GM12878 (cell line): Measurements from ENCODE around the gene ANO4. TPM values are rescaled to one million over a fixed set of nuclear protein-coding genes. Genes with fewer than 3 reads are reported as not detected.

Source experiments
- ATAC-seq: fragments of 200-7000 bp; cut with Tn5 transposase; 3 replicates; pipeline ENCODE4 v1.9.1; 2020; ENCODE audit warnings: mild to moderate bottlenecking, moderate library complexity
- BruUV-seq: library from RNA; stranded (reverse); fragments of 400-500 nt; replicated peaks from 2 replicates; lab custom pipeline; 2021; lab: Mats Ljungman, UMichigan
- CTCF ChIA-PET: fragments of 300-600 bp; sonication (Branson Sonifier 250); formaldehyde crosslinking; extraction: SDS; loops from one replicate; lab custom pipeline; 2021; ENCODE audit warnings: inconsistent platforms; lab: Yijun Ruan, JAX
- POLR2A ChIA-PET: fragments of 350-600 bp; formaldehyde crosslinking; extraction: SDS; loops from one replicate; lab custom pipeline; 2021; ENCODE audit warnings: inconsistent platforms; lab: Charles Lee
- RAD21 ChIA-PET: fragments of 300-600 bp; sonication (Branson Sonifier 250); formaldehyde crosslinking; loops from one replicate; lab custom pipeline; 2023; ENCODE audit warnings: antibody characterized with exemption; ENCODE audit not compliant: unreplicated experiment; lab: Charles Lee
- SMC1A ChIA-PET: fragments of 300-600 bp; sonication (Branson Sonifier 250); formaldehyde crosslinking; loops from one replicate; lab custom pipeline; 2023; ENCODE audit not compliant: unreplicated experiment, uncharacterized antibody; lab: Charles Lee
- DNase-seq: peaks from one replicate; pipeline ENCODE4 v3.0.0-alpha.2; 2011; ENCODE audit warnings: low read depth, low spot score
- FAIRE-seq: peaks from 3 replicates; lab custom pipeline; 2011; peaks lifted over from hg19 to GRCh38; lab: Jason Lieb, UNC
- H2AFZ ChIP-seq: 2 replicates; pipeline ENCODE4 v1.6.0; 2011; ENCODE audit warnings: low read depth, low read length, control low read depth; ENCODE audit not compliant: control insufficient read depth
- H3K27ac ChIP-seq: 2 replicates; pipeline ENCODE4 v1.5.1; 2011; ENCODE audit warnings: control low read depth; ENCODE audit not compliant: control insufficient read depth, insufficient read depth
- H3K27me3 ChIP-seq, 2 experiments: replicated peaks in 1 of 2; 2 replicates each; pipeline versions ENCODE4 v1.6.0 to v1.6.1; 2011; ENCODE audit warnings: low read length in 1 of 2; ENCODE audit not compliant: control insufficient read depth in 2 of 2, insufficient read depth in 2 of 2
- H3K36me3 ChIP-seq, 2 experiments: 2 replicates each; pipeline ENCODE4 v1.5.1; 2011; ENCODE audit warnings: low read length in 1 of 2; ENCODE audit not compliant: control insufficient read depth in 2 of 2, insufficient read depth in 2 of 2
- H3K4me1 ChIP-seq: 2 replicates; pipeline ENCODE4 v1.6.1; 2011; ENCODE audit warnings: mild to moderate bottlenecking, low read length, moderate library complexity, mixed read lengths; ENCODE audit not compliant: control insufficient read depth, insufficient read depth
- H3K4me2 ChIP-seq: 2 replicates; pipeline ENCODE4 v1.6.0; 2011; ENCODE audit warnings: control low read depth; ENCODE audit not compliant: control insufficient read depth, insufficient read depth
- H3K4me3 ChIP-seq: fragments of 200-600 bp; sonication (generic); 2 replicates; pipeline ENCODE4 v1.5.1; 2016
- H3K79me2 ChIP-seq: 2 replicates; pipeline ENCODE4 v1.6.0; 2011; ENCODE audit warnings: low read length; ENCODE audit not compliant: control insufficient read depth, insufficient read depth
- H3K9ac ChIP-seq: 2 replicates; pipeline ENCODE4 v1.8.0; 2011; ENCODE audit warnings: low read length, control low read depth, mixed read lengths; ENCODE audit not compliant: control insufficient read depth, insufficient read depth
- H3K9me3 ChIP-seq: replicated peaks from 3 replicates; pipeline ENCODE4 v1.5.1; 2011; ENCODE audit warnings: mild to moderate bottlenecking, low read length; ENCODE audit not compliant: control insufficient read depth, insufficient read depth
- H4K20me1 ChIP-seq: 2 replicates; pipeline ENCODE4 v1.6.0; 2011; ENCODE audit not compliant: control insufficient read depth, insufficient read depth
- BMI1 ChIP-seq: fragments of 450-650 bp; IDR thresholded peaks from 2 replicates; pipeline ENCODE4 v1.6.1; 2016; ENCODE audit warnings: mild to moderate bottlenecking, moderate library complexity, borderline replicate concordance
- DPF2 ChIP-seq: fragments of 450-650 bp; IDR thresholded peaks from 2 replicates; pipeline ENCODE4 v1.6.1; 2017; ENCODE audit warnings: mild to moderate bottlenecking
- GATAD2B ChIP-seq: fragments of 450-650 bp; conservative IDR thresholded peaks from 2 replicates; pipeline ENCODE4 v1.6.1; 2017; ENCODE audit warnings: low read depth, mild to moderate bottlenecking, moderate library complexity
- HDGF ChIP-seq: fragments of 450-650 bp; IDR thresholded peaks from 2 replicates; pipeline ENCODE4 v1.6.1; 2016; ENCODE audit warnings: antibody characterized with exemption
- MTA3 ChIP-seq: IDR thresholded peaks from 2 replicates; pipeline ENCODE4 v1.6.1; 2012; ENCODE audit warnings: low read length, inconsistent platforms, borderline replicate concordance
- MYC ChIP-seq: IDR thresholded peaks from 2 replicates; pipeline ENCODE4 v1.6.1; 2011; ENCODE audit warnings: mild to moderate bottlenecking, low read length, moderate library complexity, inconsistent platforms; ENCODE audit not compliant: insufficient read depth, insufficient replicate concordance, insufficient read length, severe bottlenecking
- NBN ChIP-seq: fragments of 450-650 bp; IDR thresholded peaks from 2 replicates; pipeline ENCODE4 v1.6.1; 2016
- NFIC ChIP-seq: IDR thresholded peaks from 2 replicates; pipeline ENCODE4 v1.6.1; 2012; ENCODE audit warnings: low read depth, mild to moderate bottlenecking, inconsistent platforms, low read length, moderate library complexity
- NR2F1 ChIP-seq: fragments of 450-650 bp; conservative IDR thresholded peaks from 2 replicates; pipeline ENCODE4 v1.6.1; 2017; ENCODE audit warnings: mild to moderate bottlenecking
- POLR2AphosphoS5 ChIP-seq: IDR thresholded peaks from 2 replicates; pipeline ENCODE4 v1.6.1; 2011; ENCODE audit warnings: mild to moderate bottlenecking, low read length, inconsistent platforms
- RELA ChIP-seq: fragments of 450-650 bp; IDR thresholded peaks from 2 replicates; pipeline ENCODE4 v1.8.0; 2014; ENCODE audit warnings: borderline replicate concordance; ENCODE audit not compliant: partially characterized antibody
- SP1 ChIP-seq: IDR thresholded peaks from one replicate; pipeline ENCODE4 v1.6.1; 2011; ENCODE audit warnings: low read depth, low read length
- TBL1XR1 ChIP-seq: IDR thresholded peaks from 2 replicates; pipeline ENCODE4 v1.6.1; 2012; ENCODE audit warnings: low read depth, low read length, improper control_type of control experiment
- YY1 ChIP-seq: IDR thresholded peaks from 2 replicates; pipeline ENCODE4 v1.6.1; 2011; ENCODE audit warnings: low read depth, mild to moderate bottlenecking, low read length
- ZBED1 ChIP-seq: IDR thresholded peaks from 2 replicates; pipeline ENCODE4 v1.6.1; 2016; ENCODE audit warnings: borderline replicate concordance
- ZNF622 ChIP-seq: fragments of 450-650 bp; IDR thresholded peaks from 2 replicates; pipeline ENCODE4 v1.6.1; 2017; ENCODE audit warnings: mild to moderate bottlenecking, inconsistent platforms
- WGBS: methylation state at CpG from one replicate; pipeline ENCODE4 v1.1.6; 2016; ENCODE audit warnings: low lambda C conversion rate; ENCODE audit not compliant: insufficient replicate concordance, insufficient coverage; ENCODE audit errors: missing lambda C conversion rate; 5-methylcytosine and 5-hydroxymethylcytosine counted together
- in situ Hi-C: fragments of 300-500 bp; cut with MboI; formaldehyde crosslinking; loops from 9 replicates; pipeline ENCODE4 v1.14.3; 2018; ENCODE audit warnings: mixed read lengths
- intact Hi-C: fragments of 100-400 bp; cut with micrococcal nuclease; formaldehyde crosslinking; loops from one replicate; pipeline ENCODE4 v1.14.2; 2022; ENCODE audit not compliant: unreplicated experiment
- polyA plus RNA-seq, 11 experiments: library from polyadenylated mRNA; depleted of rRNA in 4 of 11; unstranded in 6 of 11; stranded (reverse) in 5 of 11; fragments of >200 nt; fragmentation: Nextera tagmentation in 4 of 11; fragmentation: Illumina TruSeq in 1 of 11; extraction: Ambion mirVana in 4 of 11; extraction: Trizol in 1 of 11; gene quantifications; 1 replicate in 1 of 11; 2 replicates in 10 of 11; pipeline versions ENCODE4 v1.2.1 to v1.2.3, GENCODE V29; 2011 to 2016; ENCODE audit warnings: inconsistent platforms in 2 of 11, missing spikeins in 2 of 11, low read depth in 1 of 11
- total RNA-seq, 4 experiments: library from RNA; depleted of rRNA in 3 of 4; stranded (reverse); fragments of >200 nt in 3 of 4; fragmentation: Illumina TruSeq in 1 of 4; extraction: Trizol in 1 of 4; gene quantifications; 2 replicates each; pipeline versions ENCODE4 v1.2.1 to v1.2.3, GENCODE V29; 2013 to 2021
- TF ChIP-seq, protein P1 (sequence below): fragments of 450-650 bp; IDR thresholded peaks from 2 replicates; pipeline ENCODE4 v1.6.1; 2017; ENCODE audit warnings: low read depth, mild to moderate bottlenecking, moderate library complexity
- TF ChIP-seq, protein P2 (sequence below), 3 experiments: IDR thresholded peaks in 2 of 3; conservative IDR thresholded peaks in 1 of 3; 2 replicates each; pipeline ENCODE4 v1.5.1; 2011; ENCODE audit warnings: low read depth in 3 of 3, low read length in 3 of 3, mild to moderate bottlenecking in 3 of 3, control low read depth in 2 of 3, moderate library complexity in 2 of 3, inconsistent platforms in 1 of 3, mixed read lengths in 1 of 3; ENCODE audit not compliant: control insufficient read depth in 2 of 3, insufficient read depth in 1 of 3; ENCODE audit errors: extremely low read depth in 1 of 3
- TF ChIP-seq, protein P3 (sequence below): fragments of 450-650 bp; IDR thresholded peaks from 2 replicates; pipeline ENCODE4 v1.6.1; 2016; ENCODE audit warnings: mild to moderate bottlenecking
- TF ChIP-seq, protein P4 (sequence below): IDR thresholded peaks from 2 replicates; pipeline ENCODE4 v1.6.1; 2011; ENCODE audit warnings: borderline replicate concordance, low read depth, mild to moderate bottlenecking, moderate library complexity, low read length; ENCODE audit not compliant: insufficient read depth, poor library complexity, severe bottlenecking

ANO4 gene
- total and polyA plus RNA-seq, 10 of the 15 experiments (the other 5 are each of a cell fraction or from before 2014, with no cell fraction given), result not detected

GRCh38 chr12:100972121-100972520, 177.5 kb downstream of the ANO4 start (continued):
- TF ChIP-seq, protein P1, sequence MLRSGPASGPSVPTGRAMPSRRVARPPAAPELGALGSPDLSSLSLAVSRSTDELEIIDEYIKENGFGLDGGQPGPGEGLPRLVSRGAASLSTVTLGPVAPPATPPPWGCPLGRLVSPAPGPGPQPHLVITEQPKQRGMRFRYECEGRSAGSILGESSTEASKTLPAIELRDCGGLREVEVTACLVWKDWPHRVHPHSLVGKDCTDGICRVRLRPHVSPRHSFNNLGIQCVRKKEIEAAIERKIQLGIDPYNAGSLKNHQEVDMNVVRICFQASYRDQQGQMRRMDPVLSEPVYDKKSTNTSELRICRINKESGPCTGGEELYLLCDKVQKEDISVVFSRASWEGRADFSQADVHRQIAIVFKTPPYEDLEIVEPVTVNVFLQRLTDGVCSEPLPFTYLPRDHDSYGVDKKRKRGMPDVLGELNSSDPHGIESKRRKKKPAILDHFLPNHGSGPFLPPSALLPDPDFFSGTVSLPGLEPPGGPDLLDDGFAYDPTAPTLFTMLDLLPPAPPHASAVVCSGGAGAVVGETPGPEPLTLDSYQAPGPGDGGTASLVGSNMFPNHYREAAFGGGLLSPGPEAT, result no peak

DNA sequence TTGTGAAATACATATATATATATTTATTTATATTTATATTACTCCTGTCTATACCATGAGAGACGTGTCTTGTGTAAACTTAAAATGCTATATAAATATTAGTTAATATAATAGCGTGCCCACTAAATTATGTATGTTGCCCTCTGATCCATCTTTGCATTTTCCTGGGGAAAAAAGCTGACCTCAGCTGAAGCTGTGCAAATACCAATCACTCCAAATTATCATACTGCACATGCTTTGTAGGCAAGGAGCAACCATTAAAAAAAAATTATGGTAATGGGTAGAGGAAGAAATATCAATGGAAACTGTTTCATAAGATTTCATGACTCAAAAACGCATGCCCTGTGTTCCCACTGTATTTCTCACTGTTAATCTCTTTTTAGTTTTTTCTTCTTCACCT, 179.8 kb downstream of the ANO4 start:
- ChIA-PET RAD21 (no interaction called here), SMC1A (no interaction called here), CTCF (no interaction called here), POLR2A (no interaction called here)
- intact Hi-C loops (no loop called here), in situ Hi-C loops (no loop called here)
- no TSS peak for BruUV-seq
- no peak overlapping the region for H3K27ac ChIP-seq
- ATAC-seq (no peak), DNase-seq (no peak), FAIRE-seq (no peak)
- H3K36me3 ChIP-seq, result no peaks in the 10 kb centered on the region
- H3K4me1 ChIP-seq, result no peaks in the 10 kb centered on the region
- no peak overlapping the region for H3K9ac ChIP-seq
- H3K4me2 ChIP-seq, result no peak overlapping the region
- no peak overlapping the region for H3K4me3 ChIP-seq
- TF ChIP-seq SP1 (no peak), MTA3 (no peak), BMI1 (no peak), NFIC (no peak), ZNF622 (no peak), MYC (no peak), GATAD2B (no peak), ZBED1 (no peak), TBL1XR1 (no peak), RELA (no peak), DPF2 (no peak), NR2F1 (no peak), NBN (no peak), POLR2AphosphoS5 (no peak), YY1 (no peak), HDGF (no peak)
- TF ChIP-seq, protein P2, sequence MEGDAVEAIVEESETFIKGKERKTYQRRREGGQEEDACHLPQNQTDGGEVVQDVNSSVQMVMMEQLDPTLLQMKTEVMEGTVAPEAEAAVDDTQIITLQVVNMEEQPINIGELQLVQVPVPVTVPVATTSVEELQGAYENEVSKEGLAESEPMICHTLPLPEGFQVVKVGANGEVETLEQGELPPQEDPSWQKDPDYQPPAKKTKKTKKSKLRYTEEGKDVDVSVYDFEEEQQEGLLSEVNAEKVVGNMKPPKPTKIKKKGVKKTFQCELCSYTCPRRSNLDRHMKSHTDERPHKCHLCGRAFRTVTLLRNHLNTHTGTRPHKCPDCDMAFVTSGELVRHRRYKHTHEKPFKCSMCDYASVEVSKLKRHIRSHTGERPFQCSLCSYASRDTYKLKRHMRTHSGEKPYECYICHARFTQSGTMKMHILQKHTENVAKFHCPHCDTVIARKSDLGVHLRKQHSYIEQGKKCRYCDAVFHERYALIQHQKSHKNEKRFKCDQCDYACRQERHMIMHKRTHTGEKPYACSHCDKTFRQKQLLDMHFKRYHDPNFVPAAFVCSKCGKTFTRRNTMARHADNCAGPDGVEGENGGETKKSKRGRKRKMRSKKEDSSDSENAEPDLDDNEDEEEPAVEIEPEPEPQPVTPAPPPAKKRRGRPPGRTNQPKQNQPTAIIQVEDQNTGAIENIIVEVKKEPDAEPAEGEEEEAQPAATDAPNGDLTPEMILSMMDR (IDR thresholded peaks at IDR 0.05 in 2 of 3, conservative IDR thresholded peaks at IDR 0.05 in 1 of 3; ENCODE audit: control insufficient read depth in 2 of 3, extremely low read depth in 1 of 3, insufficient read depth in 1 of 3, low read depth in 3 of 3, low read length in 3 of 3), result no peak
- TF ChIP-seq, protein P3, sequence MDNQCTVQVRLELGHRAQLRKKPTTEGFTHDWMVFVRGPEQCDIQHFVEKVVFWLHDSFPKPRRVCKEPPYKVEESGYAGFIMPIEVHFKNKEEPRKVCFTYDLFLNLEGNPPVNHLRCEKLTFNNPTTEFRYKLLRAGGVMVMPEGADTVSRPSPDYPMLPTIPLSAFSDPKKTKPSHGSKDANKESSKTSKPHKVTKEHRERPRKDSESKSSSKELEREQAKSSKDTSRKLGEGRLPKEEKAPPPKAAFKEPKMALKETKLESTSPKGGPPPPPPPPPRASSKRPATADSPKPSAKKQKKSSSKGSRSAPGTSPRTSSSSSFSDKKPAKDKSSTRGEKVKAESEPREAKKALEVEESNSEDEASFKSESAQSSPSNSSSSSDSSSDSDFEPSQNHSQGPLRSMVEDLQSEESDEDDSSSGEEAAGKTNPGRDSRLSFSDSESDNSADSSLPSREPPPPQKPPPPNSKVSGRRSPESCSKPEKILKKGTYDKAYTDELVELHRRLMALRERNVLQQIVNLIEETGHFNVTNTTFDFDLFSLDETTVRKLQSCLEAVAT, result no peak
- TF ChIP-seq, protein P4, sequence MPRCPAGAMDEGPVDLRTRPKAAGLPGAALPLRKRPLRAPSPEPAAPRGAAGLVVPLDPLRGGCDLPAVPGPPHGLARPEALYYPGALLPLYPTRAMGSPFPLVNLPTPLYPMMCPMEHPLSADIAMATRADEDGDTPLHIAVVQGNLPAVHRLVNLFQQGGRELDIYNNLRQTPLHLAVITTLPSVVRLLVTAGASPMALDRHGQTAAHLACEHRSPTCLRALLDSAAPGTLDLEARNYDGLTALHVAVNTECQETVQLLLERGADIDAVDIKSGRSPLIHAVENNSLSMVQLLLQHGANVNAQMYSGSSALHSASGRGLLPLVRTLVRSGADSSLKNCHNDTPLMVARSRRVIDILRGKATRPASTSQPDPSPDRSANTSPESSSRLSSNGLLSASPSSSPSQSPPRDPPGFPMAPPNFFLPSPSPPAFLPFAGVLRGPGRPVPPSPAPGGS, result no peak
- no peaks in the 10 kb centered on the region for H3K27me3 ChIP-seq
- no peaks in the 10 kb centered on the region for H3K9me3 ChIP-seq
- 15% methylated on average over 3 of the region's 3 CpGs for WGBS
- H3K79me2 ChIP-seq, result no peaks in the 10 kb centered on the region
- H2AFZ ChIP-seq, result no peak overlapping the region
- H4K20me1 ChIP-seq, result no peaks in the 10 kb centered on the region
